ENCODE data around the gene MINDY4. TPM values are rescaled to one million over a fixed set of nuclear protein-coding genes. Genes with fewer than 3 reads are reported as not detected.
A peak's percentile ranks its signal among the peaks of the same experiment; 100 is the strongest.

Gene MINDY4
- total and polyA plus RNA-seq, 2 of the 4 experiments (the other 2 are of a cell fraction), result 1.8 to 3.6 TPM

GRCh38 chr7:30920584-30921539, 149.6 kb downstream of the MINDY4 start:
- intact Hi-C loops (cut with micrococcal nuclease), result no loop called here
- H2AFZ ChIP-seq (replicated peaks; ENCODE audit: low read length, poor library complexity), result peak overlapping the region; percentile 77
- 0 out of 2 replicates have a peak, but pooled peaks have one; percentile 6 for TF ChIP-seq FOS (IDR thresholded peaks at IDR 0.05; ENCODE audit: low read depth, low read length)
- TF ChIP-seq CTCF (conservative IDR thresholded peaks at IDR 0.05; ENCODE audit: low read depth, low read length), result no peak
- peak; percentile 38; the same call in 1 of the 2 replicates for TF ChIP-seq MAZ (IDR thresholded peaks at IDR 0.05; ENCODE audit: borderline replicate concordance, low read depth, low read length)
- TF ChIP-seq BHLHE40 (IDR thresholded peaks at IDR 0.05; ENCODE audit: low read depth, low read length), result no peak
- TF ChIP-seq MAFK (IDR thresholded peaks at IDR 0.05; ENCODE audit: low read depth, low read length), result no peak
- TF ChIP-seq MXI1 (IDR thresholded peaks at IDR 0.05; ENCODE audit: borderline replicate concordance, low read depth, low read length), result no peak
- no peak for TF ChIP-seq ELK1 (IDR thresholded peaks at IDR 0.05; ENCODE audit: borderline replicate concordance, low read depth, low read length)
- no peak for TF ChIP-seq RFX5 (IDR thresholded peaks at IDR 0.05; ENCODE audit: low read depth, low read length)
- TF ChIP-seq SMC3 (IDR thresholded peaks at IDR 0.05; ENCODE audit: low read depth, low read length), result no peak
- TF ChIP-seq POLR2A (IDR thresholded peaks at IDR 0.05; ENCODE audit: low read depth, low read length), result no peak
- no peak for TF ChIP-seq CHD1 (IDR thresholded peaks at IDR 0.05; ENCODE audit: low read depth, low read length)
- TF ChIP-seq CEBPB (IDR thresholded peaks at IDR 0.05; ENCODE audit: low read depth, low read length), result no peak
- TF ChIP-seq NFE2L2 (IDR thresholded peaks at IDR 0.05; ENCODE audit: low read depth, low read length), result no peak

More at GRCh38 chr7:30920584-30921539, 149.6 kb downstream of the MINDY4 start:
- ChIA-PET POLR2A (ENCODE audit: unreplicated experiment) (no interaction called here), CTCF (interaction anchor here (2.3 kb wide), 1 partner anchor 18 kb away, joined by 9 read pairs; no protein-coding TSS in a partner anchor)
- no peaks in the 10 kb centered on the region for H3K27me3 ChIP-seq (ENCODE audit: control insufficient read depth, insufficient read depth, low read length)
- H3K4me2 ChIP-seq (ENCODE audit: low read depth, low read length), result no peak overlapping the region
- in situ Hi-C loops (cut with MboI; ENCODE audit: low sequenced_read_pairs) (no loop called here), dilution Hi-C loops (cut with HindIII; ENCODE audit: low sequenced_read_pairs, unreplicated experiment) (no loop called here)
- H3K36me3 ChIP-seq (ENCODE audit: control insufficient read depth, insufficient read depth, low read length), result no peaks in the 10 kb centered on the region
- ATAC-seq (ENCODE audit: low read depth) (peak; percentile 83), DNase-seq (peak; percentile 49)
- H4K8ac ChIP-seq (ENCODE audit: low read depth in 2 of 2, low read length in 2 of 2), result peak overlapping the region in 1 of 2 experiments; percentile 23; a peak in 1 of 4 replicates
- no peaks in the 10 kb centered on the region for H4K20me1 ChIP-seq (ENCODE audit: insufficient read depth, low read length)
- peaks cover 9% of the 10 kb centered on the region; the same call in 1 of the 2 replicates for H3K9me1 ChIP-seq (ENCODE audit: insufficient read depth, low read length)
- no peaks in the 10 kb centered on the region for H3K79me1 ChIP-seq (ENCODE audit: low read depth in 1 of 2, low read length in 2 of 2)
- 72% methylated on average over 3 of the region's 9 CpGs; no CpG with 5 or more reads in 1 of the 2 experiments for WGBS, 2 experiments (ENCODE audit: extremely low coverage in 2 of 2, insufficient read length in 1 of 2)
- 0 out of 3 replicates have a peak overlapping the region, but pooled peaks have one; percentile 14 for H2BK15ac ChIP-seq (ENCODE audit: low read depth, low read length)
- no peak overlapping the region for H2AK9ac ChIP-seq (replicated peaks; ENCODE audit: low read depth, low read length, poor library complexity)
- H3K9ac ChIP-seq (ENCODE audit: low read depth, low read length), result no peak overlapping the region
- H2BK20ac ChIP-seq (ENCODE audit: low read depth, low read length), result 0 out of 2 replicates have a peak overlapping the region, but pooled peaks have one; percentile 13
- no TSS peak for BruUV-seq (replicated peaks)
- H3K4me3 ChIP-seq (ENCODE audit: insufficient read depth, low read depth, low read length), result no peak overlapping the region
- peak overlapping the region; percentile 20; the same call in 1 of the 2 replicates for H3K4ac ChIP-seq (ENCODE audit: low read depth, low read length)
- H3K27ac ChIP-seq (ENCODE audit: insufficient read depth, low read length), result no peak overlapping the region
- no peak overlapping the region; the same call in 1 of the 2 replicates for H2AK5ac ChIP-seq (ENCODE audit: low read depth, low read length)
- H4K5ac ChIP-seq (ENCODE audit: low read depth, low read length), result peak overlapping the region; percentile 1; the same call in 1 of the 2 replicates
- no peak overlapping the region for H3K23ac ChIP-seq (ENCODE audit: low read depth, low read length)
- peaks cover 10% of the 10 kb centered on the region for H3K4me1 ChIP-seq (ENCODE audit: control insufficient read depth, insufficient read depth, low read length)
- peak overlapping the region; percentile 28; the same call in 1 of the 2 replicates for H2BK120ac ChIP-seq (ENCODE audit: low read depth, low read length)
- H2BK5ac ChIP-seq (ENCODE audit: low read depth, low read length, poor library complexity, severe bottlenecking), result no peak overlapping the region
- peak overlapping the region; percentile 43; the same call in 1 of the 2 replicates for H4K91ac ChIP-seq (ENCODE audit: insufficient read depth, low read depth, low read length)
- no peak overlapping the region for H3K56ac ChIP-seq (ENCODE audit: extremely low read depth, insufficient read depth, low read length)
- peak overlapping the region; percentile 10 for H3K14ac ChIP-seq (replicated peaks; ENCODE audit: low read depth, low read length)
- H3K18ac ChIP-seq (ENCODE audit: low read depth, low read length), result peak overlapping the region; percentile 7; the same call in 1 of the 2 replicates
- H3K9me3 ChIP-seq (ENCODE audit: control insufficient read depth, insufficient read depth, low read length), result no peaks in the 10 kb centered on the region

Data from IMR-90 (cell line).